ENCODE data around the gene GSTK1. TPM values are rescaled to one million over a fixed set of nuclear protein-coding genes. Genes with fewer than 3 reads are reported as not detected.
"Not testable (repeated sequence)": the region's sequence is repeated elsewhere in the genome, so short reads cannot be mapped to it uniquely, and the experiment has no call there.

The GSTK1 gene
- total RNA-seq, 2 donors from 2014 or later: 428 to 433 TPM

GRCh38 chr7:143261901-143262300 is 1.3 kb upstream of the GSTK1 start:
- Mint-ChIP-seq H3K27me3 (no peaks in the 10 kb centered on the region), H3K36me3 (ENCODE audit: low read depth) (peaks cover 13% of the 10 kb centered on the region), H3K27ac (peak overlapping the region; percentile 96), H3K4me3 (peak overlapping the region; percentile 16), H3K4me1 (peaks cover 40% of the 10 kb centered on the region)
- no peaks in the 10 kb centered on the region for H3K9me3 ChIP-seq (ENCODE audit: control insufficient read depth, low read length, poor library complexity, severe bottlenecking)
- DNase-seq (no peak), ATAC-seq (no peak)

DNA sequence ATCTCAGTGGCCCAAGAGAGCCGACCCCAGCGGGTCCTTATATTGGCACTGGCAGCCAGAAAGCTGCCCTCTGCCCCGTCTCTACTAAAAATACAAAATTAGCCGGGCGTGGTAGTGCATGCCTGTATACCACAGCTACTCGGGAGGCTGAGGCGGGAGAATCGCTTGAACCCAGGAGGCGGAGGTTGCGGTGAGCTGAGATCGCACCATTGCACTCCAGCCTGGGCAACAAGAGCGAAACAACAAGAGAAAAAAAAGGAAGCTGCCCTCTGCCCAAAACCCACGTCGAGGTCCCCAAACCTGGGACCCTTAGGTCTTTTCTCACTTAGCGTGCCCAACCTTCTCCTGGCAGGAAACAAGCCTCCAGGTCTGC is 941 bp downstream of the GSTK1 start:
- peak overlapping the region; percentile 96 for H3K27ac Mint-ChIP-seq
- not testable (repeated sequence) for H3K27me3 Mint-ChIP-seq; DNase-seq; H3K9me3 ChIP-seq (ENCODE audit: control insufficient read depth, low read length, poor library complexity, severe bottlenecking); ATAC-seq
- peak overlapping the region; percentile 97 for H3K4me3 Mint-ChIP-seq
- peaks cover 38% of the 10 kb centered on the region for H3K4me1 Mint-ChIP-seq
- peaks cover 13% of the 10 kb centered on the region for H3K36me3 Mint-ChIP-seq (ENCODE audit: low read depth)

DNA sequence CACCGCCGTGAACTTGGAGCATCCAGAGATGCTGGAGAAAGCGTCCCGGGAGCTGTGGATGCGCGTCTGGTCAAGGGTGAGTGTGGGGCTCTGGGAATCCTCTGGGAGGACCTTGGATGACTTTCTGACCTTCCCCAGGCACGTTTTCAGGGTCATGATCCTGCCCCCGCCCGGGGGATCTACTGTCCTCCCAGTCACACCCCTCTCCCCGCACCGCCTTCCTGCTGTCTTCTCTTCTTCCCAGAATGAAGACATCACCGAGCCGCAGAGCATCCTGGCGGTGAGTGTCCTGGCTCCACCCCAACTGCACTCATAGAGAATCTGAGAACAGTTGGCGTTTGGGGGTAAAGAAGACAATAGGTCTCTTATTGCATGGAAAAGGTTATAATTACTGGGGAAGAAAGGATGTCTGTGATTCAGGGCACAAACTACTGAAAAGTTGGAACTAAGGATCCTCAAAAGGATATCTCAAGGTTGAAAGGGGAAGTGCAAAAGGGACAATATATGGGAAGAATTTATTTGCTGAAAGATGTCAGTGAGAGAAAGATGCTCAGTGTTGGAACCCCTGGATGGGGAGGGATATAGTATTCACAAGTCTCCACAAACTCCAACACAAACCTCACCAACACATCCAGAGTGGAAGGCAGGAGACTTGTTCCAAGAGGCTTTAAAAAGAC is 1.9 kb downstream of the GSTK1 start:
- Mint-ChIP-seq H3K4me1 (peaks cover 32% of the 10 kb centered on the region), H3K36me3 (ENCODE audit: low read depth) (peaks cover 15% of the 10 kb centered on the region), H3K27ac (peak overlapping the region; percentile 96), H3K4me3 (peak overlapping the region; percentile 97), H3K27me3 (no peaks in the 10 kb centered on the region)
- DNase-seq (no peak), ATAC-seq (no peak)
- no peaks in the 10 kb centered on the region for H3K9me3 ChIP-seq (ENCODE audit: control insufficient read depth, low read length, poor library complexity, severe bottlenecking)

DNA sequence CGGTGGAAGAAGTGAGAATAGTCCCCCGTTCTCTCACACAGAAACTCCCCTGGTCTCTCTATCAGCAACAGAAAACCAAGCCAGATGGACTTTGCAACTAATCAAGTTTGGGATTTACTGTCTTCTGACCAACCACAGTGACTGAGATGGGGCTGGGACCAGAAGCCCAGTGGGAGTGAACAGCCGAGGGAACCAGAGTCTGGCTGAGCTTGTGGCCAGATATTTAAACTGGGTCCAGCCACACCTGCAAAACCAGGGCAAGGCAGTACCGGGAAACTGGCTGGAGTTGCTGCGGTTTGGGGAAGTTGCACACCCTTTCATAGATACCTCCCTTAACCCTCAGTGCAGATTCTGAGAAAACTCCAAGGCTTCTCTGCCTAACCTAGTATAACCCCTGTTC is 6.0 kb downstream of the GSTK1 start:
- Mint-ChIP-seq H3K27ac (peak overlapping the region; percentile 89), H3K36me3 (ENCODE audit: low read depth) (peaks cover 13% of the 10 kb centered on the region), H3K4me1 (peaks cover 28% of the 10 kb centered on the region), H3K4me3 (no peak overlapping the region), H3K27me3 (no peaks in the 10 kb centered on the region)
- ATAC-seq (no peak), DNase-seq (no peak)
- H3K9me3 ChIP-seq (ENCODE audit: control insufficient read depth, low read length, poor library complexity, severe bottlenecking): no peaks in the 10 kb centered on the region

- no peaks in the 10 kb centered on the region for H3K9me3 ChIP-seq (ENCODE audit: control insufficient read depth, low read length, poor library complexity, severe bottlenecking)
- H3K36me3 Mint-ChIP-seq (ENCODE audit: low read depth): peaks cover 2% of the 10 kb centered on the region
- H3K4me1 Mint-ChIP-seq: peaks cover 11% of the 10 kb centered on the region
- H3K27me3 Mint-ChIP-seq: no peaks in the 10 kb centered on the region
- DNase-seq (no peak), ATAC-seq (no peak)
- no peak overlapping the region for H3K4me3 Mint-ChIP-seq
- H3K27ac Mint-ChIP-seq: peak overlapping the region; percentile 87
Observed at GRCh38 chr7:143271240-143271639, 8.0 kb downstream of the GSTK1 start.

- Mint-ChIP-seq H3K36me3 (ENCODE audit: low read depth) (peaks cover 2% of the 10 kb centered on the region), H3K27ac (peak overlapping the region; percentile 87), H3K4me3 (no peak overlapping the region), H3K27me3 (no peaks in the 10 kb centered on the region), H3K4me1 (peaks cover 6% of the 10 kb centered on the region)
- no peaks in the 10 kb centered on the region for H3K9me3 ChIP-seq (ENCODE audit: control insufficient read depth, low read length, poor library complexity, severe bottlenecking)
- ATAC-seq (no peak), DNase-seq (no peak)
Observed at GRCh38 chr7:143272871-143273270, 9.6 kb downstream of the GSTK1 start.

DNA sequence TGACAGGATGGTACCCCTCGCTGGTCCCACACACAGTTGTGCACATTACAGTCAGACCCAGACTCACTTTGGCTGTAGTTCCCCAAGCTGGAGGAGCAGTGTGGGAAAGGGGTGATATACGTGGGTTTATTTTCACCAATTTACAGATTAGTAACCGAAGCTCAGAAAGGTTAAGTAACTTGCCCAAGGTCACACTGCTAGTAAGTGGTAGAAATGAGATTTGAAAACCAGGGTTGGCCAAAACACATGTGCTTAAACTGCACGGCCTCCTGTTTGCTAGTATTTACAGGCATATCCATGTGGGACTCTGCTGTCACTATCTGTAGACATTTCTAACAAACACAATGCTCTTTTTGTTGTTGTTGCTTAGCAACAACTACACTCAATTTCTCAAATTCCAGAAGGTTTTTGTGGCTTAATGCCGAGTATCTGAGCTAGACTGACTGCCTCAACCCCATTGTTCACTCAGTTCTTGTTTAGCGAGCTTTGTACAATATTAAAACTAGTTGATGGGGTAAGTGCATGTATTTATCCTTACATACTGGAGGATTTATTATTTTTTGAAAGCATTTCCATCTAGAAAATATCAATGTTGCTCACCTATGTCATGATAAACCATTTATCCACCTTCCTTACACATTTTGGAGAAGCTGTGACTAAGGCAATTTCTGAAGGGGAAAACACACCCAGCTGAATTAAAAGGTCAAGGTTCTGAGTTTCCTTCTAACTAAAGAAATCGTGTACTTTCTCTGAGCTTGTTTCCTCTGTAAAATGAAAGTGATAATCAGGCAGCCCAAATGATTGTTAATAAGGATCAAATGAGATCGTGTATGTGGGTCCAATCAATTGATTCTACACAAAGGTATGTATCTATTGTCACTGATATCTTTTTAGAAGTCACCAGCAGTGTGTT is 16.2 kb downstream of the GSTK1 start:
- no peaks in the 10 kb centered on the region for H3K36me3 Mint-ChIP-seq (ENCODE audit: low read depth)
- no peak for DNase-seq

GRCh38 chr7:143280160-143280559 is 16.9 kb downstream of the GSTK1 start:
- ATAC-seq: peak; percentile 9
- DNase-seq: no peak
- H3K4me3 Mint-ChIP-seq: peak overlapping the region; percentile 87
- peaks cover 33% of the 10 kb centered on the region for H3K4me1 Mint-ChIP-seq
- no peaks in the 10 kb centered on the region for H3K36me3 Mint-ChIP-seq (ENCODE audit: low read depth)
- H3K27ac Mint-ChIP-seq: peak overlapping the region; percentile 96
- no peaks in the 10 kb centered on the region for H3K9me3 ChIP-seq (ENCODE audit: control insufficient read depth, low read length, poor library complexity, severe bottlenecking)
- no peaks in the 10 kb centered on the region for H3K27me3 Mint-ChIP-seq

More for the DNA sequence above, 16.2 kb downstream of the GSTK1 start:
- Mint-ChIP-seq H3K27ac (peak overlapping the region; percentile 96), H3K4me3 (peak overlapping the region; percentile 87), H3K4me1 (peaks cover 31% of the 10 kb centered on the region), H3K27me3 (no peaks in the 10 kb centered on the region)
- H3K9me3 ChIP-seq (ENCODE audit: control insufficient read depth, low read length, poor library complexity, severe bottlenecking): no peaks in the 10 kb centered on the region
- ATAC-seq: peak; percentile 88

DNA sequence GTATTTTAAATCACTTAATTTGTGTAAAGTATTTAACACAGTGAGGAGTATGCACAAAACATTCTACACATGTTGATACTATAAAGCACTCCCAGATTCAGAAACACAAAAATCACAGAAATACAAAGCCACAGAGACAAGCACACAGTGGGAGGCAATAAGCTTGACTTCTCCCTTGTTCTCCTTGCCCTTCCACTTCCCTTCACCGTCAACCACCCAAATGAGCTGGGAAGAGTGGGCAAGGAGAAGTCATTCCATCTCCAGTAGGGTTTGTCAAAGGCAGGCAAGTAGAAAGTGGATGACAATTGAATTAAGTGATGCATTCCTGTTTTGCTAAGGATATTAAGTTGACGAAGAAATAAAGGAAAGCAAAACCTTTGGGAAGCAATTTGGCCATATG is 17.3 kb downstream of the GSTK1 start:
- Mint-ChIP-seq H3K27me3 (no peaks in the 10 kb centered on the region), H3K4me3 (no peak overlapping the region), H3K4me1 (peaks cover 33% of the 10 kb centered on the region), H3K27ac (peak overlapping the region; percentile 96), H3K36me3 (ENCODE audit: low read depth) (no peaks in the 10 kb centered on the region)
- no peaks in the 10 kb centered on the region for H3K9me3 ChIP-seq (ENCODE audit: control insufficient read depth, low read length, poor library complexity, severe bottlenecking)
- ATAC-seq (no peak), DNase-seq (no peak)

GRCh38 chr7:143281529-143281928 is 18.3 kb downstream of the GSTK1 start:
- H3K36me3 Mint-ChIP-seq (ENCODE audit: low read depth): no peaks in the 10 kb centered on the region
- H3K4me3 Mint-ChIP-seq: no peak overlapping the region
- DNase-seq: no peak
- ATAC-seq: no peak
- no peaks in the 10 kb centered on the region for H3K9me3 ChIP-seq (ENCODE audit: control insufficient read depth, low read length, poor library complexity, severe bottlenecking)
- H3K27me3 Mint-ChIP-seq: no peaks in the 10 kb centered on the region
- H3K27ac Mint-ChIP-seq: peak overlapping the region; percentile 96
- peaks cover 35% of the 10 kb centered on the region for H3K4me1 Mint-ChIP-seq

DNA sequence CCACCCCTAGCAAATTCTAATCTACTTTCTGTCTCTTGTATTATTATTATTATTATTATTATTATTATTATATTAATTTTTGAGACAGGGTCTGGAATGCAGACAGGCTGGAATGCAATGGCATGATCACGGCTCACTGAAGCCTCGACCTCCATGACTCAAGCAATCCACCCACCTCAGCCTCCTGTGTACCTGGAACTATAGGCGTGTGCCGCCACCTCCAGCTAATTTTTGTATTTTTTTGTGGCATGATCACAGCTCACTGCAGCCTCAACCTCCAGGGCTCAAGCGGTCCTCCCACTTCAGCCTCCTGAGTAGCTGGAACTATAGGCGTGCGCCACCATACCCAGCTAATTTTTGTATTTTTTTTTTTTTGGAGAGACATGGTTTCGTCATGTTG is 18.9 kb downstream of the GSTK1 start:
- H3K27ac Mint-ChIP-seq: no peak overlapping the region
- H3K4me3 Mint-ChIP-seq: no peak overlapping the region
- no peaks in the 10 kb centered on the region for H3K27me3 Mint-ChIP-seq
- DNase-seq (no peak), ATAC-seq (no peak)
- no peaks in the 10 kb centered on the region for H3K9me3 ChIP-seq (ENCODE audit: control insufficient read depth, low read length, poor library complexity, severe bottlenecking)
- peaks cover 38% of the 10 kb centered on the region for H3K4me1 Mint-ChIP-seq
- no peaks in the 10 kb centered on the region for H3K36me3 Mint-ChIP-seq (ENCODE audit: low read depth)

DNA sequence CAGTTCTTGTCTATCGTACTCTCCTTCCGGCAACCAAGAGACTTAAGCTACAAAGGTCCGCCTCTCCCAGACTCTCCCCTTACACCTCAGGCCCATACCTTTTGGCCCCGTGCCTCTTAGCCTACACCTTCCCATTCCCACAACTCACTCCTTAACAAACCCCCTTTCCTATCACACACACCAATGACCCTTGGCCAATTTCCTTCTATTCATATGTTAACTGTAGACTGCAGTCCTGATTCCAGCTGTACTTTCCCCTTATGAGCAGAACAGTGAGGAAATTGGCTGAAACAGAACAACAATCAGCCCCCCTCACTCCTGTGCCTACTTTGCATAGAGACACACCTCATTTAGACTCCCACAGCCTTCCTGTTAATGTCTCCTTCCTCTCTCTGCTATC is 20.1 kb downstream of the GSTK1 start:
- Mint-ChIP-seq H3K36me3 (ENCODE audit: low read depth) (no peaks in the 10 kb centered on the region), H3K4me3 (peak overlapping the region; percentile 65), H3K27me3 (no peaks in the 10 kb centered on the region), H3K27ac (peak overlapping the region; percentile 66), H3K4me1 (peaks cover 41% of the 10 kb centered on the region)
- H3K9me3 ChIP-seq (ENCODE audit: control insufficient read depth, low read length, poor library complexity, severe bottlenecking): no peaks in the 10 kb centered on the region
- ATAC-seq: no peak
- DNase-seq: no peak

- Mint-ChIP-seq H3K4me3 (peak within 1 kb of the TSS; percentile 65), H3K36me3 (ENCODE audit: low read depth) (peaks cover 3% of the 10 kb centered on the region), H3K4me1 (peaks cover 40% of the 10 kb centered on the region), H3K27ac (peak within 1 kb of the TSS; percentile 66), H3K27me3 (no peaks in the 10 kb centered on the region)
- H3K9me3 ChIP-seq (ENCODE audit: control insufficient read depth, low read length, poor library complexity, severe bottlenecking): no peaks in the 10 kb centered on the region
- no peak for ATAC-seq
- no peak for DNase-seq
Observed at GRCh38 chr7:143284591-143285469, 21.6 kb downstream of the GSTK1 start, which contains the start of gene TMEM139. TMEM139 (plus strand) TSS chr7:143284958; CDS start chr7:143285958, 1,000 bp downstream.
